GM12878 (cell line): ENCODE results near the gene RNPS1. TPM values are rescaled to one million over a fixed set of nuclear protein-coding genes. Genes with fewer than 3 reads are reported as not detected.

Experiments
- CHD2 ChIP-seq: IDR thresholded peaks from 2 replicates; pipeline ENCODE4 v1.6.1; 2011; ENCODE audit warnings: low read depth, low read length, improper control_type of control experiment, borderline replicate concordance
- MAX ChIP-seq: IDR thresholded peaks from 2 replicates; pipeline ENCODE4 v1.6.1; 2012; ENCODE audit warnings: low read depth, low read length, improper control_type of control experiment
- MXI1 ChIP-seq: fragments of 150-350 bp; IDR thresholded peaks from 2 replicates; pipeline ENCODE4 v1.6.1; 2011; ENCODE audit warnings: low read depth, mild to moderate bottlenecking, inconsistent platforms, low read length, improper control_type of control experiment
- MYB ChIP-seq: fragments of 150-350 bp; IDR thresholded peaks from 2 replicates; pipeline ENCODE4 v1.6.1; 2014; ENCODE audit warnings: mild to moderate bottlenecking, low read depth, low read length, borderline replicate concordance
- MYC ChIP-seq: IDR thresholded peaks from 2 replicates; pipeline ENCODE4 v1.6.1; 2011; ENCODE audit warnings: mild to moderate bottlenecking, low read length, moderate library complexity, inconsistent platforms; ENCODE audit not compliant: insufficient read depth, insufficient replicate concordance, insufficient read length, severe bottlenecking
- NFYB ChIP-seq: IDR thresholded peaks from 2 replicates; pipeline ENCODE4 v1.6.1; 2011; ENCODE audit warnings: low read depth, mild to moderate bottlenecking, low read length, improper control_type of control experiment, moderate library complexity; ENCODE audit not compliant: insufficient read depth
- SMC3 ChIP-seq: IDR thresholded peaks from 2 replicates; pipeline ENCODE4 v1.6.1; 2011; ENCODE audit warnings: low read length, improper control_type of control experiment, borderline replicate concordance
- SUZ12 ChIP-seq: fragments of 200-600 bp; sonication (generic); IDR thresholded peaks from one replicate; pipeline ENCODE4 v1.6.1; 2018; ENCODE audit warnings: antibody characterized with exemption, mild to moderate bottlenecking; ENCODE audit not compliant: unreplicated experiment
- ZNF217 ChIP-seq: fragments of 450-650 bp; IDR thresholded peaks from 2 replicates; pipeline ENCODE4 v1.6.1; 2017; ENCODE audit warnings: antibody characterized with exemption, mild to moderate bottlenecking
- ZNF592 ChIP-seq: fragments of 450-650 bp; IDR thresholded peaks from 2 replicates; pipeline ENCODE4 v1.6.1; 2017; ENCODE audit warnings: mild to moderate bottlenecking, moderate library complexity
- polyA plus RNA-seq, 11 experiments: library from polyadenylated mRNA; depleted of rRNA in 4 of 11; unstranded in 6 of 11; stranded (reverse) in 5 of 11; fragments of >200 nt; fragmentation: Nextera tagmentation in 4 of 11; fragmentation: Illumina TruSeq in 1 of 11; extraction: Ambion mirVana in 4 of 11; extraction: Trizol in 1 of 11; gene quantifications; 1 replicate in 1 of 11; 2 replicates in 10 of 11; pipeline versions ENCODE4 v1.2.1 to v1.2.3, GENCODE V29; 2011 to 2016; ENCODE audit warnings: inconsistent platforms in 2 of 11, missing spikeins in 2 of 11, low read depth in 1 of 11
- total RNA-seq, 4 experiments: library from RNA; depleted of rRNA in 3 of 4; stranded (reverse); fragments of >200 nt in 3 of 4; fragmentation: Illumina TruSeq in 1 of 4; extraction: Trizol in 1 of 4; gene quantifications; 2 replicates each; pipeline versions ENCODE4 v1.2.1 to v1.2.3, GENCODE V29; 2013 to 2021

Gene RNPS1
- total and polyA plus RNA-seq, 10 of the 15 experiments (the other 5 are each of a cell fraction or from before 2014, with no cell fraction given): 38.2 to 359 (median 188) TPM

- no peak for TF ChIP-seq ZNF592
- peak; percentile 95; the same call in 1 of the 2 replicates for TF ChIP-seq CHD2
- no peak for TF ChIP-seq MYB
- no peak for TF ChIP-seq SMC3
- TF ChIP-seq MYC: no peak
- TF ChIP-seq ZNF217: no peak
- no peak for TF ChIP-seq MXI1
- no peak for TF ChIP-seq SUZ12
- TF ChIP-seq NFYB: peak; percentile 95; the same call in 1 of the 2 replicates
- TF ChIP-seq MAX: no peak
Measured at GRCh38 chr16:2214719-2214968, 53.3 kb downstream of the RNPS1 start, which contains the start of gene PGP (continued).
